ENCODE results near the gene VPS26C.
"Not testable (repeated sequence)": the region's sequence is repeated elsewhere in the genome, so short reads cannot be mapped to it uniquely, and the experiment has no call there.

The VPS26C gene

DNA sequence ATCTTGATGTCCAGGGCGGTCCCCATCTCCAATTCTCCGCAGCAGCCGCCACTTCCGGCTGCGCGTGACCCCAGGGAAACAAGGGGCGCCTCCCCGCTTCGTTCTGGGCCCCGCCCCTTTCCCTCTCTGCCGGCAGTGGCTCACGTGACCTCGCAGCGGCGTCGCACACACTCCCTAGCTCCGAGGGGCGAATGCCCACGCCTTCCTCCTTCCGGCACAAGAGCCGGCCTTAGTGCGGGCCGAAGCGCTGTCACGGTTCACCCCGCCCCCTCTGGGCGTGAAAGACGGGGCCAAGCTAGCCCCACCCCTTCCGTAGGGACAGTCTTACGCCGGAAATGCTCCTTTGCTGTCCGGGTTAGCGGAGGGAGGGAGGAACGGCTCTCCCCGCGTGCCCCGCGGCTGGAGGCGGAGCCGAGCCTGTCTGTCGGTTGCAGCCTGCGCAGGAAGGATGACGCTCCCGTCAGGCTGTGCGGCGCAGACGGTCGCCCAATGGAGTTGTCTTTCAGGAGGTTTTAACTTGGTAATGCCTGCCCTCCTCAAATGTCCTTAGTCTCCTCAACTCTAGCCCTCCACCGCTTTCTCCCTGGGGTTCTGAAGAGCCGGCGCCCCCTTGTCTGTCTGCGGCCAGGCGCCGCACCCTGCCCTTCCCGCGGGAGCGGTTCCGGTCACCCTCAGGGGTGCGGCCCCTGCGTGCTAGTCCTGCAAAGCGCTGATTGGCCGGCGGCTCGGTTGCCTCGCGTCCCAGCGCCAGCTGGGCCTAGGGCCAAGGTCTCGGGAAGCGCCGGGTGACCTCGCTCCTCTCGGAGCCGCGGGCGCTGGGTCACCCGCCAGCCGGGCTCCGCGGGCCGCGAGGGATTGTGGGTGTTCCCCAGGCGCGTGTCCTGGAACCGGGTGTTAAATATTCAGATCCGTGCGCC lies at the start of gene VPS26C:
TSS of gene VPS26C (minus strand) at position 66 of the 917 bp plus-strand sequence. CDS start at position 26, 40 bp downstream.
- peak; percentile 99 for DNase-seq (ENCODE audit: low read depth in 2 of 2)

DNA sequence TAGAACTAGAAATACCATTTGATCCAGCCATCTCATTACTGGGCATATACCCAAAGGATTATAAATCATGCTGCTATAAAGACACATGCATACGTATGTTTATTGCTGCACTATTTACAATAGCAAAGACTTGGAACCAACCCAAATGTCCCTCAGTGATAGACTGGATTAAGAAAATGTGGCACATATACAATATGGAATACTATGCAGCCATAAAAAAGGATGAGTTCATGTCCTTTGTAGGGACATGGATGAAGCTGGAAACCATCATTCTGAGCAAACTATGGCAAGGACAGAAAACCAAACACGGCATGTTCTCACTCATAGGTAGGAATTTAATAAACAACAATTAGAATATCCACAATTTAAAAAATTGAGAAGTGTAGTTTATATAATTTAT lies 48.9 kb upstream of the VPS26C start:
- not testable (repeated sequence) for DNase-seq (ENCODE audit: low read depth in 2 of 2)

GRCh38 chr21:37300114-37300751 lies 33.1 kb upstream of the VPS26C start:
- DNase-seq (ENCODE audit: low read depth in 2 of 2): no peak

DNA sequence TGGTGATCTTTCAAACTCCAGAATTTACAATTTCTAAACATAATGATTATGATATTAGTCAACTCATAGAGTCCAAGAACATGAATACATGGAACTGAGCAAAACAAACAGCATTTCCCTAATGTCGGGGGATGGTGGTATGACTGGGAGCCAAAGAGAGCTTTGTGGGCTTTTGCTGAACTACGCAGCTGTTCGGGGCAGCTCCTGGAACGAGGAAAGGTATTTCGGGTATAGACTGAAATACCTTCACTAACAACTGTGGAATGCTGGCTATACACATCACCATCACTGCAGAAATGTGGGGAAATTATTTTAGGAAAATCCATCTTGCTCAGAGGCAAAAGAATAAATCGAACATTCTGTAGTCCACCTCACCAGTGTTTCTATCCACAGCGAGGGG lies 30.2 kb upstream of the VPS26C start:
- DNase-seq (ENCODE audit: low read depth in 2 of 2): no peak

DNA sequence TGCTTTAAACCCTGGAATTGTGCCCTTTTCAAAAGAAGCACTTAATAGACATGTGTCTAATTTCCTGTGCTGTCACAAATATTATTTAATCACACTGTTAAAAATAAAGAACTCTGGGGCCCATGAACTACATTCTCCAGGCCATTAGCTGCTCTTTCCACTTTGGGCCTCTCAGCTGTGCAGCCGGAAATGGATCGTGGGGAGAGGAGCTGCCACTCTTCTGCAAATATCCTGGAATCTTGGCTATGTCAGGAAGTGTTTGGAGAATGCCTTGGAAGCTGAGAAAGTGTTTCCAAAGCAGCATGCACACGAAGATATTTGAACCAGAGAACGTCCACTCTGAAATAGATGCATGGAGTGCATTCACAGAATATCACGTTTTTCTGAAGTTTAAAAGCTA lies 27.5 kb upstream of the VPS26C start:
- no peak for DNase-seq (ENCODE audit: low read depth in 2 of 2)

DNA sequence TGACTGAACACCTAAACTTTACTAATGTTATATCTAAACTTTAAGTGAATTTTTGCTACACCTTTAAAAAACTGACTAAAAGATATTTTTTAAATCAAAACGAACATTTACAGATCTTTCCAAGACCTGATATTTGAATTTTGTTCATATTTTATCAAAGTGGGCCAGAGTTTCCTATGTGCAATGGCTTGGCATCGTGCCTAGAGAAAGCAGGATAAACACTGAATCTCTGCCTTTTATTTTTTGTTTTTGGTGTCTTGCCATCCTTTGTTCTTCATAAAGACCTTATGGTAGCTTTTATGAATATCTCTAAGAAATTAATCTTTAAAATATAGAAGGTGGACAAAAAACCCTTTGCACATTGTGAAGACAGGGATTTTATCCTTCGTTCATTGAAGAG lies 25.8 kb upstream of the VPS26C start:
- no peak for DNase-seq (ENCODE audit: low read depth in 2 of 2)

DNA sequence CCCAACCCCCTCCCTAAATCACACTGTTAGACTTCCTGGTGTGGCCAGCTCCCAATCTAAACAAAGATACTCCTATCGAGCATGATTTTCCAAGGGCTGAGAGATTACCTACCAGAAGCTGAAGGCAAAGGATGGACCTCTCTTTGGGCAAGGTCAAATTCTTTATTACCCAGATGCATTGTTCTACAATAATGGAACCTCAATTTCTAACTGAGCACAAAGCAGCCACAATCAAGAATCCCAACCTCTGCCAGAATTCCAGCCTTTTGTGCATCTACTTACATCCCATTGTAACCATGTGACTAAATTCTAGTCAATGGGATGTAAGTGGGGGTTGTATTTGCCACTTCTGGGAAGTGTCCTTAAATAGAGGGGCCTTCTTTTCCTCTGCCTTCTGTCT lies 24.9 kb upstream of the VPS26C start:
- no peak for DNase-seq (ENCODE audit: low read depth in 2 of 2)

GRCh38 chr21:37283191-37283710 lies 16.1 kb upstream of the VPS26C start:
- not testable (repeated sequence) for DNase-seq (ENCODE audit: low read depth in 2 of 2)

GRCh38 chr21:37282602-37283001 lies 15.5 kb upstream of the VPS26C start:
- not testable (repeated sequence) for DNase-seq (ENCODE audit: low read depth in 2 of 2)

DNA sequence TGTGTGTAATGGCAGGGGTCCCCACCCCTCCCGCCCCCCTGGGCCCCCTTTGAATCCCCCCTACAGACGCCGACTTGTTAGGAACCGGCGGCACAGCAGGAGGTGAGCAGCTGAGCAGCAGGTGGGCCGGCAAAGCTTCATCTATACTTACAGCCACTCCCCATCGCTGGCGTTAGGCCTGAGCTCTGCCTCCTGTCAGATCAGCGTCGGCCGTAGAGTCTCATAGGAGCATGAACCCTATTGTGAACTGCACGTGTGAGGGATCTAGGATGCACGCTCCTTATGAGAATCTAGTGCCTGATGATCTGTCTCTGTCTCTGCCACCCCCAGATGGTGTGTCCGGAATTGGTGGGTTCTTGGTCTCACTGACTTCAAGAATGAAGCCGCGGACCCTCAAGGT lies 14.9 kb upstream of the VPS26C start:
- DNase-seq (ENCODE audit: low read depth in 2 of 2): no peak

GRCh38 chr21:37281579-37281978 lies 14.4 kb upstream of the VPS26C start:
- no peak for DNase-seq (ENCODE audit: low read depth in 2 of 2)

DNA sequence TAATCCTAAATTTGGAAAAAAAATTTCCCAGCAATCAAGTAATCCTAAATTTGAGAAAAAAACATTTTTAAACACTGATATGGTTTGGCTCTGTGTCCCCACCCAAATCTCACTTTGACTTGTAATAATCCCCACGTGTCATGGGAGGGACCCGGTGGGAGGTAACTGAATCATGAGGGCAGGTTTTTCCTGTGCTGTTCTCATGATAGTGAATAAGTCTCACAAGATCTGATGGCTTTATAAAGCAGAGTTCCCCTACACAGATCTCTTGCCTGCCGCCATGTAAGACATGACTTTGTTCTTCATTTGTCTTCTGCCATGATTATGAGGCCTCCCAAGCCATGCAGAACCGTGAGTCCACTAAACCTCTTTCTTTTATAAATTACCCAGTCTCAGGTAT lies 12.1 kb upstream of the VPS26C start:
- DNase-seq (ENCODE audit: low read depth in 2 of 2): not testable (repeated sequence)

DNA sequence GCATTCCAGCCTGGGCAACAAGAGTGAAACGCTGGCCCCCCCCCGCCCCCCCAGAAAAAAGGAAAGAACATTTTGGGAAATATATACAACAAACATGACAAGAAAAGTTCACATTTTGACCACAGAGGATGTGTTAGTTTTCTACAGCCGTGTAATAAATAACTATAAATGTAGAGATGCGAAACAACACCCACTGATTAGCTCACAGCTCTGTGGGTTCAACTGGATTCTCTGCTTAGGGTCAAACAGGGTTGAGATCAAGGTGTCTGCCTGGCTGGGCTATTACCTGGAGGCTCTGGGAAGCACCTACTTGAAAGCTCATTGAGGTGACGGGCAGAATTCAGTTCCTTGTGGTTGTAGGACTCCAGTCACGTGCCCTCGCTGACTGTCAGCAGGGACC lies 11.1 kb upstream of the VPS26C start:
- no peak for DNase-seq (ENCODE audit: low read depth in 2 of 2)

GRCh38 chr21:37276377-37276776 lies 9.2 kb upstream of the VPS26C start:
- DNase-seq (ENCODE audit: low read depth in 2 of 2): no peak

DNA sequence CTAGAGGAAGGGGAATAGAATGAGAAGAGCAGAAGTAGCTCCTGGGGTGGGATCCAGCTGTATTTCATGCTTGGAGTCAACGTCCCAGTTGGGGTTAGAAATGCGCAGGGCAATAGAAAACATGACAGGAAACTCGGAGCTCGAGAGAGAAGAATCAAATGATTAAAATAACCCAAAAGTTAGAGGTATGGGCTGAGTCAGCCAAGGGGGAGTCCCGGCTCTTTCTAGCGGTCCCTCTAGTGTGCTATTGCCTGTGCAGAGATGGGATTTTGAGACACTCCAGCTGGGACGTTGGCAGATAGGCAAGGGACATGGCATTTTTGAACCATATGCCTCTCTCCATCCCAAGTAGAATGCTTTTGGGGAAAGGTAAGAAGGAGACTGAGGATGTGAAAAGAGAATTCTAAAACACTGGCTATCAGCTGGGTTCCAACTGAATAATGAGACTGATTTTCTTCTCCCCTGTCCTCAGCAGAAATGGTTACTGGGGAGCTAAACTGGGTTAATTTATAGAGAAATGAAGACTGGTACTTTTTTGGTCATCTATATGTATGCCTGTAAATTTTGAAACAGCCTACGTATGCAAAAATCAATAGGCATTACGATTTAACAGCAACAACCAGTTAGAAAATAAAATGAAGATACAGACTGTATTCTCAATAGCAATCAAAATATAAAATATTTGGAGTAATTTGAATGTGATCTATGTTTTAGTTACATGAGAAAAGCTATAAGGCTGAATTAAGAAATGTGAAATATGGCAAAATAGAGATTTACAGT lies 7.0 kb upstream of the VPS26C start:
- no peak for DNase-seq (ENCODE audit: low read depth in 2 of 2)

GRCh38 chr21:37273440-37273839 lies 6.3 kb upstream of the VPS26C start:
- DNase-seq (ENCODE audit: low read depth in 2 of 2): no peak

- DNase-seq (ENCODE audit: low read depth in 2 of 2): no peak
Measured at GRCh38 chr21:37272897-37273296, 5.8 kb upstream of the VPS26C start.

GRCh38 chr21:37270576-37271365 lies 3.6 kb upstream of the VPS26C start:
- DNase-seq (ENCODE audit: low read depth in 2 of 2): no peak

DNA sequence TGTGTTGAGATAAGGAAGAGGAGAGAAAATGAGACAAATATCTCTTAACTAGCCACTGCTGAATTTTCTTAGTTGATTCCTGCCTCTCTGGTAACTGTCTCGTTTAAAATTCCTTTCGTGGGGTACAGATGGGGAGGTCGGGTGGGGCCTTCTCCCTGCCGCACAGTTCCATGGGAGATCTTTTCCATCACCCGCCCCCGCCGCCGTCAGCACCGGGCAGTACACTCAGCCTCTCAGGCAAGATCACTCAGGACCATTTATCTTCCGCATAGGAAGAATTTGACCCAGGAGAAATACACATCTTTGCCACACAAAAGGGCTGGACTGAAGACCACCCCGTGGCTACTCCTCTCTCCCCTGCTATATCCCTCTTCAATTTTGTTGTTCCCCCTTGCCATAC lies 2.3 kb upstream of the VPS26C start:
- DNase-seq (ENCODE audit: low read depth in 2 of 2): no peak

GRCh38 chr21:37268186-37268503 lies 1.0 kb upstream of the VPS26C start:
- no peak for DNase-seq (ENCODE audit: low read depth in 2 of 2)

- no peak for DNase-seq (ENCODE audit: low read depth in 2 of 2)
Measured at GRCh38 chr21:37266515-37267221, 466 bp downstream of the VPS26C start.

All from stimulated activated CD8-positive, alpha-beta memory T cell treated with anti-CD3 and anti-CD28 coated beads, Interleukin-15, amount 100 ng/mL, for 48 hours (primary cell).